ENCODE data around the gene ZNF554. TPM values are rescaled to one million over a fixed set of nuclear protein-coding genes. Genes with fewer than 3 reads are reported as not detected.

ZNF554 gene
- total RNA-seq, 1 donor from 2014 or later: 1.1 TPM

DNA sequence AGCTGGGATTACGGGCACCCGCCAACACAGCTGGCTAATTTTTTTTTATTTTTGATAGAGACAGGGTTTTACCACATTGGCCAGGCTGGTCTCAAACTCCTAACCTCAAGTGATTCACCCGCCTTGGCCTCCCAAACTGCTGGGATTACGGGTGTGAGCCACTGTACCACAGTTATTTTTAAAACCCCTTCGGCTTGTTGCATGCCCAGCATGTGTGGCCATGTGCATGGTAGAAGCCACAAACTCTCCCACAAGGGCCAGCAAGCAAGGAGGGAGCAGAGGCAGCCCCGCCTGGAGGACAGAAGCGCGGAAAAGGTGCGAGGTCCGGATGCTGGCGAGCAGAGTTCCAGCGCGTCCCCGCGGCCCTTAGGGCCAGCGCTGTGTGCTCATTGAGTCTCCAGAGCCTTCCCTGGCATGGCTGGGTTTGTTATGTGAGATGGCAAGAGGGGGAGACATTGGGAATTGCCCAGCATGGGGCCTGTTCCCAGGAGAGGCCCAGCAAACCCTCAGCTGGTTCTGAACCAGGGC, 21.4 kb upstream of the ZNF554 start:
- Histone ChIP-seq H3K27ac (no peak overlapping the region), H3K9me3 (no peaks in the 10 kb centered on the region), H3K36me3 (peaks cover 24 to 39% of the 10 kb centered on the region in 2 donors), H3K4me3 (no peak overlapping the region), H3K27me3 (no peaks in the 10 kb centered on the region), H3K4me1 (no peaks in the 10 kb centered on the region)
- TF ChIP-seq, protein P1, sequence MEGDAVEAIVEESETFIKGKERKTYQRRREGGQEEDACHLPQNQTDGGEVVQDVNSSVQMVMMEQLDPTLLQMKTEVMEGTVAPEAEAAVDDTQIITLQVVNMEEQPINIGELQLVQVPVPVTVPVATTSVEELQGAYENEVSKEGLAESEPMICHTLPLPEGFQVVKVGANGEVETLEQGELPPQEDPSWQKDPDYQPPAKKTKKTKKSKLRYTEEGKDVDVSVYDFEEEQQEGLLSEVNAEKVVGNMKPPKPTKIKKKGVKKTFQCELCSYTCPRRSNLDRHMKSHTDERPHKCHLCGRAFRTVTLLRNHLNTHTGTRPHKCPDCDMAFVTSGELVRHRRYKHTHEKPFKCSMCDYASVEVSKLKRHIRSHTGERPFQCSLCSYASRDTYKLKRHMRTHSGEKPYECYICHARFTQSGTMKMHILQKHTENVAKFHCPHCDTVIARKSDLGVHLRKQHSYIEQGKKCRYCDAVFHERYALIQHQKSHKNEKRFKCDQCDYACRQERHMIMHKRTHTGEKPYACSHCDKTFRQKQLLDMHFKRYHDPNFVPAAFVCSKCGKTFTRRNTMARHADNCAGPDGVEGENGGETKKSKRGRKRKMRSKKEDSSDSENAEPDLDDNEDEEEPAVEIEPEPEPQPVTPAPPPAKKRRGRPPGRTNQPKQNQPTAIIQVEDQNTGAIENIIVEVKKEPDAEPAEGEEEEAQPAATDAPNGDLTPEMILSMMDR (IDR thresholded peaks at IDR 0.05): no peak
- intact Hi-C loops (cut with DNase I): no loop called here
- no peak for DNase-seq (ENCODE audit: low spot score in 2 of 2)

DNA sequence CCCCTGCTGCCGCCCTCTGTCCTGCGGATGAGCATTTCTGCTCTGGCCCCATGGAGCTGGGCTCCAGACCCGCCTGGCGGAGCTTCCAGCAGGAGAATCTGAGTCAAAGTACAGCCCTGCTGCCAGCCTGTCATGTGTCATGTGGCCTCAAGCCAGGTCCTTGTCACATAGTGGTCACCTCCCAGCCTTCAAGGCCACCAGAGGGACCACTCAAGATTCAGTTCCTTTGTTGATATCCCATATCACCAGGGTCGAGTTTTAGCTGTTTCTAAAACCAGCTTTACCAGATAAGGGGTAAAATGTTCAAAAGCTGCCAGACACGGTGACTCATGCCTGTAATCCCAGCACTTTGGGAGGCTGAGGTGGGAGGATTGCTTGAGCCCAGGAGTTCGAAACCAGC, 20.9 kb upstream of the ZNF554 start:
- H3K27ac ChIP-seq: no peak overlapping the region
- H3K4me3 ChIP-seq: no peak overlapping the region
- intact Hi-C loops (cut with DNase I): no loop called here

DNA sequence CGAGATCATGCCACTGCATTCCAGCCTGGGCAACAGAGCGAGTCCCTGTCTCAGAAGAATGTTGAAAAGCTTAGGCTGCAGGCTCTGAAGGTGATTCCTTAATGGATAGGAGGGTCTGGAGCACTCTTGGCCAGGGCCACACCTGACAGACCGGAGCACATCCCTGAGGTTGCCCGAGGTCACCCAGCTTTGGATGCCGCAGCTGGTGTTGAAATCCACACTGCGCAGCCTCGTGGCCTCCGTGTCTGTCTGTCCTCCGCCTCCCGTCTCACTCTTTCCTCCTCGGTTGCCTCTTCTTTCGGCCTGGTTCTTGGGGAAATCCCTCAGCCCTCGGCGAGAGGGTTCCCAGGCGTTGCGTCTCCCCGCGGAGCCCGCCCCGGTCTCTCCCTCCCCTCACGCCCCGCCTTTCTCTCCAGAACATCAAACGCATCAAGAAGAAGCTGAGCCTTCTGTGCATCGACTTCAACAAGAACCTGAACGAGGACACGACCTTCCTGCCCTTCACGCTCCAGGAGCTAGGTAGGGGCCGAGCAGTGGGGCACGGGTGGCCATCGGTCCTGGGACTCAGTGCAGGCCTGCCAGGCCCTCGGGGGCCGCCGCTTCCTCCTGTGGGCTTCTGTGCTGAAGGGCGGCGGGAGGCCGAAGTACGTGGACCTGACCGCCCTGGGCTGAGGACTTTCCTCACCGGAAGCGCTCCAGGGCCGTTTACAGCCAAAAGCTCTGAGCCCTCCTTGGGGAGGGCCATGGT, 20.2 kb upstream of the ZNF554 start:
- no peak for DNase-seq (ENCODE audit: low spot score in 2 of 2)
- intact Hi-C loops (cut with DNase I): no loop called here
- TF ChIP-seq, protein P1 (IDR thresholded peaks at IDR 0.05): no peak
- Histone ChIP-seq H3K4me3 (no peak overlapping the region), H3K27ac (no peak overlapping the region), H3K36me3 (peaks cover 24 to 35% of the 10 kb centered on the region in 2 donors), H3K4me1 (no peaks in the 10 kb centered on the region), H3K27me3 (no peaks in the 10 kb centered on the region), H3K9me3 (no peaks in the 10 kb centered on the region)

More for the DNA sequence above, 20.9 kb upstream of the ZNF554 start:
- no peaks in the 10 kb centered on the region for H3K9me3 ChIP-seq
- H3K27me3 ChIP-seq: no peaks in the 10 kb centered on the region
- no peaks in the 10 kb centered on the region for H3K4me1 ChIP-seq
- peaks cover 24 to 34% of the 10 kb centered on the region in 2 donors for H3K36me3 ChIP-seq
- TF ChIP-seq, protein P1 (IDR thresholded peaks at IDR 0.05): no peak
- no peak for DNase-seq (ENCODE audit: low spot score in 2 of 2)

DNA sequence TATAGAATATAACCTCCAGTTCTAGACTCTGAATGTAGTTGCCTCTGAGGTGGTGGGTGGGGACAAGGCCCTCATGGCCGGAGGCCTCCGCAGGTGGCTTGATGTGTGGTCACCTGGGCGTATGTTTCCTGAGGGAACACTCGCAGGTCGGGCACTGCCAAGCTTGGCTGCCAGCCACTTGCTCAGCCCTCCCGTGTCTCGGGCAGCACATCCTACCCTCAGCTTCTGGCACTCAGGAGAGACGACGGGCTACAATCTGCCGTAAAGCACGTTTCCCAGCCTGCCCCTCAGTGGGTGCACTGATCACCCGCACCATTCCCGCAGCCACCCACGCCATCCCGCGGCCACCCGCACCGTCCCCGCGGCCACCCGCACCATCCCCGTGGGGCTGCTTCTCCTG, 19.2 kb upstream of the ZNF554 start:
- Histone ChIP-seq H3K27me3 (no peaks in the 10 kb centered on the region), H3K4me3 (no peak overlapping the region), H3K27ac (no peak overlapping the region), H3K36me3 (peaks cover 19 to 44% of the 10 kb centered on the region in 2 donors), H3K9me3 (no peaks in the 10 kb centered on the region), H3K4me1 (no peaks in the 10 kb centered on the region)
- TF ChIP-seq, protein P1 (IDR thresholded peaks at IDR 0.05): no peak
- DNase-seq (ENCODE audit: low spot score in 2 of 2): no peak
- intact Hi-C loops (cut with DNase I): no loop called here

DNA sequence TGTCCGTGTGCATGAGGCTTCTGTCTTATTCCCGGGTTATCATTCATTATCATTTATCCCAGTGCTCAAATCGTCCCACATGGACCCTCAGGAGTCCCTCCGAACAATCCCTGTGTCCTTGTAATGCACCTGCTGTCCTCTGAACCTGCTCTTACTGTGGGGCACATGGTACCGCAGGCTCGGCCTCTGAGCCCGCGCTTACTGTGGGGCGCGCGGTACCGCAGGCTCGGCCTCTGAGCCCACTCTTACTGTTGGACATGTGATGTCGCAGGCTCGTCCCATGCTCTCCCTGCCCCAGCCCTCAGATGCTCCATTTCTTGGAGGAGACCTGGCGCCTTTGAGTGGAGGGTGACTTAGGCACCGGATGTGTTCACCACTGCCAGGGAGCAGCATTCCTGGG, 16.8 kb upstream of the ZNF554 start:
- TF ChIP-seq, protein P1 (IDR thresholded peaks at IDR 0.05): no peak
- H3K27ac ChIP-seq: no peak overlapping the region
- no peak for DNase-seq (ENCODE audit: low spot score in 2 of 2)
- H3K36me3 ChIP-seq: peaks cover 25 to 49% of the 10 kb centered on the region in 2 donors
- no peak overlapping the region for H3K4me3 ChIP-seq
- no peaks in the 10 kb centered on the region for H3K4me1 ChIP-seq
- intact Hi-C loops (cut with DNase I): no loop called here
- no peaks in the 10 kb centered on the region for H3K9me3 ChIP-seq
- H3K27me3 ChIP-seq: no peaks in the 10 kb centered on the region
